Measurements from ENCODE around the gene ANO7.

Gene ANO7

DNA sequence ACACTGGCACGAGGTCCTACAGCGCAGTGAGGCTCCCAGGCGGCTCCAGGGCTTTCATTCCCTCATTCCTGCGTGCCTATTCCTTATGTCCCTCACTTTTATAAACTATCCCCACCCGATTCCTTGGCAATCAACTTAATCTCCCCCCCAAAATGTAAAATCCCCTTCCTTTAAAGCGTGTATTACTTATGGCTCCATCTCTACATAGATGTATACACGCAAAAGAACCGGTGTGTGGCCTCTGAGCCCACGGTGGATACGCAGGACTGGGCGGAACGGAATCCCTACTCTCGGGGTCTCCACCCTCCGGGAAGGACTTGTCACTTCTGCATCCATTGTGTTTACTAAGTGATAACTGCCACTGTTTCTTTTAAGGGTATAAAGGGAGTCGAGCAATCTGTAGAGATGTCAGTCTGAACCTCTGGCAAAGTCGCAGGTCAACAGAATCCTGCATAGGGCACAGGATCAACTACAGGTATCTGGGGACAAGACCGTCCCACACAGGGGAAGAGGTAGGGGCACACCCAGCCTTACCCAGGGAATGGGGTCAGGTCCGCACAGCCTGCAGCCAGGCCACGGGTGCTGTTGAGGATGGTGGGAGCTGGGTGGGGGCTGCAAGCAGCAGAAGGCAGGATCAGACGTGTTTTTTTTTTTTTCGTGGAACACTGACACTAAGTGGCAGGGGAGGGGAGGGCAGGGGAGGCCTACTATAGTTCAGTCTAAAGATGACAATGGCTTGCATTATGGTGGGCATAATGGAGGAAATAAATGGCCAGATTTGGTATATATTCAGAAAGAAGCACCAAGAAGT, 84.9 kb downstream of the ANO7 start:
- no peak for DNase-seq (ENCODE audit: low read depth in 3 of 3)

- DNase-seq (ENCODE audit: low read depth in 3 of 3), result no peak
These were observed 85.7 kb downstream of the ANO7 start for GRCh38 chr2:241274127-241274526.

Data from stimulated activated CD4-positive, alpha-beta T cell treated with anti-CD3 and anti-CD28 coated beads, TNF-alpha, amount 100 ng/mL, for 48 hours (primary cell).